ENCODE results near the gene LIMK2. TPM values are rescaled to one million over a fixed set of nuclear protein-coding genes. Genes with fewer than 3 reads are reported as not detected.

LIMK2 gene
- total RNA-seq, 1 donor from 2014 or later: 18.4 TPM

DNA sequence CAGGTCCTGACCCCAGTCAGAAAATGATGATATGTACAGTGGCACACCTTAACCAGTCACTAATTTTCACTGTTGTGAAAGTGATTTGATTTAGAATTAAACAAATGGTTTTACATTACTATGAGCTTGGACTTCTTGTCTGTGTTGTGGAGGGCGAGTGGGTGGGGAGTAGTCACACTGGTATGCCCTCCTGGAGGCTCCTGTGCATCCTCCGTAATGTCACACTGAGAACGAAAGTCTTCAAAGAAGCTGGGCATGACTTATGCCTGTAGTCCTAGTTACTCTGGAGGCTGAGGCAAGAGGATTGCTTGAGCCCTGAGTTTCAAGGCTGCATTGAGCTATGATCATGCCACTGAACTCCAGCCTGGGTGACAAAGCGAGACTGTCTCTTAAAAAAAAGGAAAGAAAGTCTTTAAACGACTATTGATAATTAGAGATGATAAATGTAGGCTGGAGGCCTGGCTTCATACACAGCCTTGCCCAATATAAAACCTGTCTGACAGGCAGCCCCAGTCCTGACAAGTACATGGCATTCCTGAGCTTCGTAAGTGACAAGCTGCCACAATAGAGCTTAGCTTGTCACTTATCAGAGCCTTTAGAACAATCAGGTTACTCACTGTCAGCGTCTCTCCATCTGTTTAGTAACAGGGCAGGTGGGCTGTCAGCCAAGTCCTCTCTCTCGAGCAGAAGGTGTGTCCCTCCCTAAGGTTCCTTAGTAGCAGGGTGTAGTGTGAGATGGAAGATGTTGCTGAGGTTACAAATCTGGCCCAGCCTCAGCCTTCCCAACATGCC, 5.0 kb upstream of the LIMK2 start:
- Histone ChIP-seq H3K27ac (peak overlapping the region in 1 of 2 donors; percentile 11), H3K36me3 (peaks cover 27 to 36% of the 10 kb centered on the region in 2 donors)
- intact Hi-C loops (cut with DNase I): no loop called here

GRCh38 chr22:31210556-31211421, 1.3 kb upstream of the LIMK2 start:
- Histone ChIP-seq H3K36me3 (peaks cover under 1 to 7% of the 10 kb centered on the region in 2 donors), H3K27me3 (no peaks in the 10 kb centered on the region), H3K27ac (peak overlapping the region; percentile 62 to 71), H3K9me3 (no peaks in the 10 kb centered on the region), H3K4me1 (peaks cover 4 to 15% of the 10 kb centered on the region in 2 donors), H3K4me3 (no peak overlapping the region)
- intact Hi-C loops (cut with DNase I): loop anchor here (5.0 kb wide), 1 partner anchor 53 kb away; no protein-coding TSS in a partner anchor
- no peak for TF ChIP-seq CTCF (IDR thresholded peaks at IDR 0.05)
- no peak for DNase-seq (ENCODE audit: low spot score in 2 of 2)

More for the DNA sequence above, 5.0 kb upstream of the LIMK2 start:
- TF ChIP-seq CTCF (IDR thresholded peaks at IDR 0.05): no peak
- Histone ChIP-seq H3K4me1 (peaks cover 0 to 5% of the 10 kb centered on the region in 2 donors), H3K27me3 (no peaks in the 10 kb centered on the region), H3K4me3 (no peak overlapping the region), H3K9me3 (no peaks in the 10 kb centered on the region)
- no peak for DNase-seq (ENCODE audit: low spot score in 2 of 2)

GRCh38 chr22:31211482-31211861, 626 bp upstream of the LIMK2 start:
- intact Hi-C loops (cut with DNase I): loop anchor here (5.0 kb wide), 1 partner anchor 54 kb away; no protein-coding TSS in a partner anchor

GRCh38 chr22:31212783-31213629, 908 bp downstream of the LIMK2 start:
- H3K9me3 ChIP-seq: no peaks in the 10 kb centered on the region
- no peaks in the 10 kb centered on the region for H3K27me3 ChIP-seq
- intact Hi-C loops (cut with DNase I): loop anchor here (1.0 to 5.0 kb wide), 4 partner anchors 17 to 100 kb away; no protein-coding TSS in a partner anchor
- H3K4me1 ChIP-seq: peaks cover 4 to 15% of the 10 kb centered on the region in 2 donors
- peak overlapping the region; percentile 62 to 71 for H3K27ac ChIP-seq
- H3K4me3 ChIP-seq: peak overlapping the region; percentile 61 to 92
- DNase-seq (ENCODE audit: low spot score in 2 of 2): no peak
- no peak for TF ChIP-seq CTCF (IDR thresholded peaks at IDR 0.05)
- H3K36me3 ChIP-seq: no peaks in the 10 kb centered on the region

More at GRCh38 chr22:31211482-31211861, 626 bp upstream of the LIMK2 start:
- Histone ChIP-seq H3K4me3 (peak overlapping the region; percentile 61 to 92), H3K27ac (peak overlapping the region; percentile 62 to 71), H3K4me1 (peaks cover 4 to 15% of the 10 kb centered on the region in 2 donors), H3K27me3 (no peaks in the 10 kb centered on the region), H3K9me3 (no peaks in the 10 kb centered on the region), H3K36me3 (peaks cover 0 to 6% of the 10 kb centered on the region in 2 donors)
- DNase-seq (ENCODE audit: low spot score in 2 of 2): no peak
- no peak for TF ChIP-seq CTCF (IDR thresholded peaks at IDR 0.05)

DNA sequence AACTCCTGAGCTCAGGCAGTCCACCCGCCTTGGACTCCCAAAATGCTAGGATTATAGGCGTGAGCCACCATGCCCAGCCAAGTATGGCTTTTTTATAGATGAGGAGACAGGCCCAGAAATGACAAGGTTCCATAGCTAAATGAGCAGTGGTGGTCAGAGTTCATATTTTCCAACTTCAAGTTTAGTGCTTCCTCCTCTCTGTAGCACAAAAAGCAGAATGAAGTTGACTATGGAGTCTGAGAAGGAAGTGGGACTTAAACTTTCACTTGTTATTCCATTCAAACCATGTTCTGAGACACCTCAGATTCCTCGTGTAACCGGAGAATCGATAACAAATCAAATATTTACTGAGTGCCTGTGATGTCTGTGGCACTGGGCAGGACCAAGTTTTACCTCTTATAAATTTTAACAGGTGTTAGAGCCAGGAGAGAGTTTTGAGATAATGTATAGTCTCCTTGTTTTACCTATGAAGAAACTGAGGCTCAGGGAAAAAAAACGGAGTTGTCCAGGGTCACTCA, 3.0 kb downstream of the LIMK2 start:
- Histone ChIP-seq H3K4me1 (peaks cover 4 to 15% of the 10 kb centered on the region in 2 donors), H3K27ac (no peak overlapping the region)
- intact Hi-C loops (cut with DNase I): no loop called here

More for the DNA sequence above, 3.0 kb downstream of the LIMK2 start:
- TF ChIP-seq CTCF (IDR thresholded peaks at IDR 0.05): no peak
- H3K9me3 ChIP-seq: no peaks in the 10 kb centered on the region
- H3K4me3 ChIP-seq: no peak overlapping the region
- no peak for DNase-seq (ENCODE audit: low spot score in 2 of 2)
- no peaks in the 10 kb centered on the region for H3K27me3 ChIP-seq
- no peaks in the 10 kb centered on the region for H3K36me3 ChIP-seq

All from ascending aorta (tissue), 2 donors.